OCI-LY7 (cell line): ENCODE results near the gene FMN2. TPM values are rescaled to one million over a fixed set of nuclear protein-coding genes. Genes with fewer than 3 reads are reported as not detected.

ENCODE experiments used
- BruUV-seq: library from RNA; stranded (reverse); fragments of 400-500 nt; replicated peaks from 2 replicates; lab custom pipeline; 2021; lab: Mats Ljungman, UMichigan
- CTCF ChIA-PET: fragments of 300-600 bp; sonication (Branson Sonifier 250); formaldehyde crosslinking; loops from one replicate; lab custom pipeline; 2022; ENCODE audit warnings: antibody characterized with exemption; ENCODE audit not compliant: unreplicated experiment; lab: Charles Lee
- POLR2A ChIA-PET: fragments of 300-600 bp; sonication (Branson Sonifier 250); formaldehyde crosslinking; loops from one replicate; lab custom pipeline; 2022; ENCODE audit warnings: antibody characterized with exemption; lab: Charles Lee
- DNase-seq: peaks from one replicate; pipeline ENCODE4 v3.0.0-alpha.2; 2015; ENCODE audit warnings: low spot score
- H2AFZ ChIP-seq: fragments of 200-600 bp; sonication (generic), shearing (Covaris generic); 2 replicates; pipeline ENCODE4 v1.6.1; 2014; ENCODE audit warnings: mild to moderate bottlenecking, antibody characterized with exemption, low read length, moderate library complexity
- H3K27ac ChIP-seq: fragments of 200-600 bp; sonication (generic); 2 replicates; pipeline ENCODE4 v1.5.1; 2014; ENCODE audit warnings: mixed run types, low read depth, mild to moderate bottlenecking, moderate library complexity, low read length, inconsistent platforms; ENCODE audit not compliant: poor library complexity, severe bottlenecking
- H3K36me3 ChIP-seq: fragments of 200-600 bp; sonication (generic); 2 replicates; pipeline ENCODE4 v1.6.1; 2014; ENCODE audit warnings: mild to moderate bottlenecking, antibody characterized with exemption, low read length, moderate library complexity, mixed read lengths; ENCODE audit not compliant: insufficient read depth
- H3K4me1 ChIP-seq: fragments of 200-600 bp; sonication (generic); 2 replicates; pipeline ENCODE4 v1.5.1; 2014; ENCODE audit warnings: mild to moderate bottlenecking, low read length; ENCODE audit not compliant: insufficient read depth, poor library complexity, severe bottlenecking
- H3K4me2 ChIP-seq: fragments of 200-600 bp; sonication (generic); 2 replicates; pipeline ENCODE4 v1.6.1; 2014; ENCODE audit warnings: mild to moderate bottlenecking, low read length
- H3K4me3 ChIP-seq: fragments of 200-600 bp; sonication (generic); 2 replicates; pipeline ENCODE4 v1.5.1; 2014; ENCODE audit warnings: mild to moderate bottlenecking, low read depth, low read length; ENCODE audit not compliant: poor library complexity, severe bottlenecking
- H3K79me2 ChIP-seq: fragments of 200-600 bp; sonication (generic); 2 replicates; pipeline ENCODE4 v1.6.1; 2016; ENCODE audit warnings: low read depth, mild to moderate bottlenecking, low read length, moderate library complexity, mixed read lengths; ENCODE audit not compliant: insufficient read depth
- H3K9me2 ChIP-seq: fragments of 200-600 bp; sonication (generic); 2 replicates; pipeline ENCODE4 v1.6.1; 2016; ENCODE audit warnings: mild to moderate bottlenecking, low read length, mixed read lengths; ENCODE audit not compliant: insufficient read depth
- H3K9me3 ChIP-seq: fragments of 200-600 bp; sonication (generic); 2 replicates; pipeline ENCODE4 v1.6.1; 2014; ENCODE audit warnings: mild to moderate bottlenecking, mixed run types, low read length, mixed read lengths
- H4K20me1 ChIP-seq: fragments of 200-600 bp; sonication (generic); 2 replicates; pipeline ENCODE4 v1.6.1; 2014; ENCODE audit warnings: mild to moderate bottlenecking, antibody characterized with exemption, low read length, moderate library complexity, mixed read lengths; ENCODE audit not compliant: insufficient read depth
- EZH2phosphoT487 ChIP-seq: fragments of 200-600 bp; sonication (generic); IDR thresholded peaks from 2 replicates; pipeline ENCODE4 v1.6.1; 2018; ENCODE audit warnings: low read depth, borderline replicate concordance, mild to moderate bottlenecking, mixed run types, antibody characterized with exemption, low read length, moderate library complexity, mixed read lengths
- intact Hi-C: fragments of 100-400 bp; cut with micrococcal nuclease; formaldehyde crosslinking; loops from one replicate; pipeline ENCODE4 v1.10.0; 2022; ENCODE audit not compliant: unreplicated experiment
- total RNA-seq, 2 experiments: library from RNA; depleted of rRNA in 1 of 2; stranded (reverse); fragments of >200 nt in 1 of 2; shearing (Covaris generic) in 1 of 2; gene quantifications; 2 replicates each; pipeline ENCODE4 v1.2.3, GENCODE V29; 2014 to 2022
- TF ChIP-seq, protein P1 (sequence below): fragments of 200-600 bp; sonication (generic); conservative IDR thresholded peaks from 2 replicates; pipeline ENCODE4 v1.5.1; 2014; ENCODE audit warnings: mild to moderate bottlenecking, antibody characterized with exemption, low read length, moderate library complexity, mixed read lengths

The FMN2 gene
- total RNA-seq, 2 experiments from 2014 or later: not detected

DNA sequence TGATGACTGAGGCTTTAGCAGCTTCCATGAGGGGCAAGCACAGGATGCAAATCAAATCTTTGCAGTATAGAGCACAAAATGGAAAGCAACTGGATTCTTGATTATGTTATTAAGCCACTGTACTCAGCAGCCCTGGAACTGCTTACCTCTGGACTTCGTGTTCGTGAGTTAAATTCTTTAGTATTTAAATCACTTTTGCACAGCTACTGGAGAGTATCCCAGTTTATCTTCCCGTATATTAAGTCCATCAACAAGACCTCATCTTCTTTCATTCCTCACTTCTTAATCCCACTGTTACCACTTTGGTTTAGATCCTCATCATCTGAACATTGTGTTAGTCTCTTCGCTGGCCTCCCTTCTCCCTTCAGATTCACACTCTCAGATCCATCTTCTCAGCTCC, 411.4 kb downstream of the FMN2 start:
- no peak for TF ChIP-seq EZH2phosphoT487
- TF ChIP-seq, protein P1, sequence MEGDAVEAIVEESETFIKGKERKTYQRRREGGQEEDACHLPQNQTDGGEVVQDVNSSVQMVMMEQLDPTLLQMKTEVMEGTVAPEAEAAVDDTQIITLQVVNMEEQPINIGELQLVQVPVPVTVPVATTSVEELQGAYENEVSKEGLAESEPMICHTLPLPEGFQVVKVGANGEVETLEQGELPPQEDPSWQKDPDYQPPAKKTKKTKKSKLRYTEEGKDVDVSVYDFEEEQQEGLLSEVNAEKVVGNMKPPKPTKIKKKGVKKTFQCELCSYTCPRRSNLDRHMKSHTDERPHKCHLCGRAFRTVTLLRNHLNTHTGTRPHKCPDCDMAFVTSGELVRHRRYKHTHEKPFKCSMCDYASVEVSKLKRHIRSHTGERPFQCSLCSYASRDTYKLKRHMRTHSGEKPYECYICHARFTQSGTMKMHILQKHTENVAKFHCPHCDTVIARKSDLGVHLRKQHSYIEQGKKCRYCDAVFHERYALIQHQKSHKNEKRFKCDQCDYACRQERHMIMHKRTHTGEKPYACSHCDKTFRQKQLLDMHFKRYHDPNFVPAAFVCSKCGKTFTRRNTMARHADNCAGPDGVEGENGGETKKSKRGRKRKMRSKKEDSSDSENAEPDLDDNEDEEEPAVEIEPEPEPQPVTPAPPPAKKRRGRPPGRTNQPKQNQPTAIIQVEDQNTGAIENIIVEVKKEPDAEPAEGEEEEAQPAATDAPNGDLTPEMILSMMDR: no peak
- no peak for DNase-seq
- no peaks in the 10 kb centered on the region for H4K20me1 ChIP-seq
- no peaks in the 10 kb centered on the region for H3K79me2 ChIP-seq
- ChIA-PET POLR2A (no interaction called here), CTCF (no interaction called here)
- no peak overlapping the region for H2AFZ ChIP-seq
- H3K4me3 ChIP-seq: no peak overlapping the region
- intact Hi-C loops: no loop called here
- H3K36me3 ChIP-seq: no peaks in the 10 kb centered on the region
- no peaks in the 10 kb centered on the region for H3K9me3 ChIP-seq
- no peak overlapping the region for H3K27ac ChIP-seq
- H3K9me2 ChIP-seq: no peaks in the 10 kb centered on the region
- H3K4me1 ChIP-seq: no peaks in the 10 kb centered on the region
- H3K4me2 ChIP-seq: no peak overlapping the region
- BruUV-seq: no TSS peak

DNA sequence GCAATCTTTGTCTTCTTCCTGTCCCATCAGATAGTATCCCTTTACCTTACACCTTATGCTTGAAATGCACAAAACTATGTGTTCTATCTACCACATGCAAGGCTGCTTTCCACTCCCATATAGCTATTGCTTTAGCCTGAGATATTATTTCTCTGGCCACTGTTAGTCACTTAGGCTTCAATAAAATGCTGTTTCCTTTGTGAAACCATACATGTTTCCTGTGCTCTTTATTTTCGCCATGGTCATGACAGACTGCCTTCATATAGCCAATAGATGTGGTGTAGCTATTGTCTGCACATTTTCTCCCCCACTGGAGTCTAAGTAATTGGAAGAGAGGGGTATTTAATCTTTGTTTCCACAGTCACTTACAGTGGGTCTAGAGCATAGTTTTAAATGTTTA, 411.9 kb downstream of the FMN2 start:
- no peak for DNase-seq
- POLR2A ChIA-PET: interaction anchor here (0.6 kb wide), 1 partner anchor 45 kb away, joined by 3 read pairs; no protein-coding TSS in a partner anchor
- intact Hi-C loops: no loop called here
- CTCF ChIA-PET: no interaction called here
- TF ChIP-seq, protein P1: no peak
- no peak for TF ChIP-seq EZH2phosphoT487
- no peak overlapping the region for H3K27ac ChIP-seq
- no peaks in the 10 kb centered on the region for H3K9me3 ChIP-seq
- no peaks in the 10 kb centered on the region for H4K20me1 ChIP-seq
- no peaks in the 10 kb centered on the region for H3K9me2 ChIP-seq
- no peak overlapping the region for H3K4me3 ChIP-seq
- no peaks in the 10 kb centered on the region for H3K4me1 ChIP-seq
- no peak overlapping the region for H3K4me2 ChIP-seq
- H3K36me3 ChIP-seq: no peaks in the 10 kb centered on the region
- BruUV-seq: no TSS peak
- H3K79me2 ChIP-seq: no peaks in the 10 kb centered on the region
- H2AFZ ChIP-seq: no peak overlapping the region

DNA sequence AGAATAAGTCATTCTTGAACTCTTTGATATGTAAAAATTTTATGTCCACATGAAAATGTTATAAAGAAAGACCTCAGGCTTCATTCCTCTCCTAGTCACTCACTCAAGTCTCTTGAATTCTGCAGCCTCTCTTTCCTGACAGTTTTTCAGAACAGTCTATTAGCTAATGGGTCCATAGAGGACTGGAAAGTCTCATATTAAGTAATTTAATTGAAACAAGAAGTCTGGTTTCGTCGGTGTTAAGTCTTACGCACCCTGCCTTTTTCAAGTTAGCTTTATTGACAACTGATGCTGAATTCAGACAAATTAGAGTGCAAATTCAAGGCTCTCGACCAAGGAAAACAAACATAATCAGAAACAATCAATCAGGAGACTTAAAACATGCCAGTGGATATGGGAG, 414.5 kb downstream of the FMN2 start:
- no peaks in the 10 kb centered on the region for H3K9me3 ChIP-seq
- H3K27ac ChIP-seq: no peak overlapping the region
- POLR2A ChIA-PET: no interaction called here
- H3K9me2 ChIP-seq: no peaks in the 10 kb centered on the region
- CTCF ChIA-PET: no interaction called here
- no TSS peak for BruUV-seq
- H3K4me1 ChIP-seq: no peaks in the 10 kb centered on the region
- no peak overlapping the region for H3K4me2 ChIP-seq
- no peaks in the 10 kb centered on the region for H4K20me1 ChIP-seq
- H2AFZ ChIP-seq: no peak overlapping the region
- no peaks in the 10 kb centered on the region for H3K36me3 ChIP-seq
- intact Hi-C loops: no loop called here
- H3K79me2 ChIP-seq: no peaks in the 10 kb centered on the region
- no peak overlapping the region for H3K4me3 ChIP-seq
- no peak for DNase-seq
- TF ChIP-seq EZH2phosphoT487: no peak
- TF ChIP-seq, protein P1: no peak
